Mucosa of rectum (tissue), 2 donors: ENCODE results near the gene KIAA0930.

Source experiments
- H3K27ac ChIP-seq, 2 donors: one replicate each; pipeline ENCODE4 v1.7.0; 2013; ENCODE audit warnings: inconsistent platforms in 2 of 2, low read depth in 2 of 2, low read length in 2 of 2
- H3K27me3 ChIP-seq, 2 donors: one replicate each; pipeline ENCODE4 v1.7.0; 2013; ENCODE audit warnings: low read length in 2 of 2; ENCODE audit not compliant: control insufficient read depth in 2 of 2, insufficient read depth in 2 of 2
- H3K36me3 ChIP-seq, 2 donors: one replicate each; pipeline ENCODE4 v1.7.0; 2013; ENCODE audit warnings: low read length in 2 of 2; ENCODE audit not compliant: control insufficient read depth in 2 of 2, insufficient read depth in 2 of 2
- H3K4me1 ChIP-seq, 2 donors: one replicate each; pipeline ENCODE4 v1.7.0; 2013; ENCODE audit warnings: low read length in 2 of 2, mild to moderate bottlenecking in 1 of 2; ENCODE audit not compliant: control insufficient read depth in 2 of 2, insufficient read depth in 2 of 2
- H3K4me3 ChIP-seq, 2 donors: one replicate each; pipeline ENCODE4 v1.7.0; 2013; ENCODE audit warnings: low read length in 2 of 2
- H3K9ac ChIP-seq, 2 donors: one replicate each; pipeline ENCODE4 v1.7.0; 2013; ENCODE audit warnings: low read length in 2 of 2, low read depth in 1 of 2, mild to moderate bottlenecking in 1 of 2
- H3K9me3 ChIP-seq, 2 donors: one replicate each; pipeline ENCODE4 v1.7.0; 2013; ENCODE audit warnings: low read length in 2 of 2; ENCODE audit not compliant: control insufficient read depth in 2 of 2
- donor health status: healthy.
- donor health status: Normal muscosa, but diverticular disease.

KIAA0930 gene

DNA sequence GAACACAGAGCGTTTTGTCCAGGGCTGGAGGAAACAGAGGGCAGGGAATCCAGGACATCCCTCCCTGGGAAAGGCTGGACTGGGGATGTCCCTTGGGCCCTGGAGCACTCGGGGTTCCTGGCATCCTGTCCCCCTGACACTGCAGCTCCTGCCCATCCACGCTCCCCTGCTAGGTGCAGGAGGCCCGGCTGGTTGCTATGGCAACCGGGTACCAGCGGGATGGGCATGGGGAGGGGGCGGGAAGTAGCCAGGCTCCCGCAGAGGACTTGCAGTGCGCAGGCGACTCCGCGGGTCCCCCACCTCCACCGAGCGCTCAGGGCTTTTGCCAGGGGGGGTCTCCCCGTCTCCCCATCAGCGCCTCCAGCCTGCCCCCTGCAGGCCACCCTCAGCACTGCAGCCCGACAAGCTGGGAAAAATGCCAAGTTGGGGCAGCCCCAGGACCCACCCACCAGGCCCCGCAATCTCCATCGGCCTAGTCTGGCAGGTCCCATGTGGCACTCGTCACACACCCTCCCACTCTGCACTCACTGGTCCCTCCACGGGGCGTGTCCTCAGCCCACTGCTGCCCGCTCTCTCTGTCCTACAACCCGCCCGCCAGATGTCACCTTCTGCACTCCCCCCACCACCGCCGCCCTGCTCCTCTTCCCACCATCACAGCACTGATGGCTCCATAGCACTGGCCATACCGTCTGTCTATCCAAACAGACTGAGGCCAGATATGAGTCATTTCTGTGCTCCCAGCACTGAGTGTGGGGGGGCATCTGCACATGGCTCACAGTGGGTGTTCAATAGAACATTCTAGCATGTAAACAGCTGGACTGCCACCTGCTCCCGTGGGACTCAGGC is 31.5 kb downstream of the KIAA0930 start:
- Histone ChIP-seq H3K9me3 (no peaks in the 10 kb centered on the region), H3K4me1 (peaks cover 0 to 9% of the 10 kb centered on the region in 2 donors), H3K9ac (no peak overlapping the region), H3K27me3 (no peaks in the 10 kb centered on the region), H3K4me3 (no peak overlapping the region), H3K36me3 (peaks cover 3 to 11% of the 10 kb centered on the region in 2 donors), H3K27ac (no peak overlapping the region)

DNA sequence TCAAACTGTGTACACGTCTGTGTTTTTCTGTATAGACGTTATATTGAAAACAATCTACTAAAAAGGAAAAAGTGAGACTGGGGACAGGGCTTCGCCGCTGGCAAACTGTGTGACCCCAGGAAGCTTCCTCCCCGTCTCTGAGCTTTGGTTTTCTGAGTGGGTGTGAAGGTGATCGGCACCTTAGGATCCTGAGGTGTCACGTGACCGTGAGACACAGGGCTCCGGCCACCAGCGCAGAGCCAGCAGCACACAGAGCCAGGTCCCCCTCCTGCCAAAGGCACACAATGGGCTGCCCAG is 32.0 kb downstream of the KIAA0930 start:
- Histone ChIP-seq H3K4me3 (no peak overlapping the region), H3K4me1 (peaks cover 0 to 9% of the 10 kb centered on the region in 2 donors), H3K9ac (no peak overlapping the region), H3K27ac (no peak overlapping the region), H3K36me3 (peaks cover 3 to 15% of the 10 kb centered on the region in 2 donors), H3K27me3 (no peaks in the 10 kb centered on the region), H3K9me3 (no peaks in the 10 kb centered on the region)

DNA sequence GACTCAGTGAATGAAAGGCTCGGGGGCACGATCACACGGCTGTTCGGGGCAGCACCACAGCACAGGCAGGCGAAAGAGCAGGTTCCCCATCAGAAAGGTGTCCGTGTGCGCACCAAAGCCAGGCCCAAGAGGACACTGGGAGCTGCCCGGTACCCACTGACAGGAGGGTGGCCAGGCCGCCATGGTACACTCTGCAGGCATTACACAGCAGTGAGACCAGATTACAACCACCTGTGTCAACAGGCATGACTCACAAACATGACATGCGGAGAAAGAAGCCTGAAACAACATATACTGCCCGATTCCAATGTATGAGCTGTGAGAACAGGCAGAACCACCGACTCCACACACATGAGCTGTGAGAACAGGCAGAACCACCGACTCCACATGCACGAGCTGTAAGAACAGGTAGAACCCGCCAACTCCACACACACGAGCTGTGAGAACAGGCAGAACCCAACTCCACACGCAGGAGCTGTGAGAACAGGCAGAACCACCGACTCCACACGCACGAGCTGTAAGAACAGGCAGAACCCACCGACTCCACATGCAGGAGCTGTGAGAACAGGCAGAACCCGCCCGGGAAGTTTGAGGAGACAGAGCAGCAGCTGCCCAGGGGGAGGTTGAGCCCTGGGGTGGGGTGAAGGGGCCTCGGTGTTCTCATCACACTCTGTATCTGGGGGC is 32.6 kb downstream of the KIAA0930 start:
- H3K9ac ChIP-seq: no peak overlapping the region
- H3K27ac ChIP-seq: no peak overlapping the region
- H3K4me1 ChIP-seq: peaks cover 0 to 7% of the 10 kb centered on the region in 2 donors
- H3K4me3 ChIP-seq: no peak overlapping the region
- H3K9me3 ChIP-seq: no peaks in the 10 kb centered on the region
- H3K27me3 ChIP-seq: no peaks in the 10 kb centered on the region
- peaks cover 3 to 15% of the 10 kb centered on the region in 2 donors for H3K36me3 ChIP-seq

DNA sequence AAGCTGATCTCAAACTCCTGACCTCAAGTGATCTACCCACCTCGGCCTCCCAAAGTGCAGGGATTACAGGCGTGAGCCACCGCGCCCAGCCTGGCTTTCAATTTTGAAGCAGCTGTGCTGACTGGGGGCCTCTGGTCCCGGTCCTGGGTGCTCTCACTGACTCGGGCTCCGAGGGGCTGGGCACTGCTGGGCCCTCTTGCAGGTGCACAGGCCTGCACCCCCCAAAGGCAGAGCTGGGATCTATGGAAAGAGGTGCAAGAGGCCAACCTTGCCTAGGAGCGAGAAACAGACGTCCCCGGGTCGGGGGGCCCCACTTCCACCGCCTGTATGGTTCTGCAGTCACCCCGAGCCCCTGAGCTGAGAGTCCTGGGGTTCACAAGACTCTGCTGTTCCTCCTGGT is 33.2 kb downstream of the KIAA0930 start:
- Histone ChIP-seq H3K27ac (no peak overlapping the region), H3K4me1 (peaks cover 0 to 3% of the 10 kb centered on the region in 2 donors)

DNA sequence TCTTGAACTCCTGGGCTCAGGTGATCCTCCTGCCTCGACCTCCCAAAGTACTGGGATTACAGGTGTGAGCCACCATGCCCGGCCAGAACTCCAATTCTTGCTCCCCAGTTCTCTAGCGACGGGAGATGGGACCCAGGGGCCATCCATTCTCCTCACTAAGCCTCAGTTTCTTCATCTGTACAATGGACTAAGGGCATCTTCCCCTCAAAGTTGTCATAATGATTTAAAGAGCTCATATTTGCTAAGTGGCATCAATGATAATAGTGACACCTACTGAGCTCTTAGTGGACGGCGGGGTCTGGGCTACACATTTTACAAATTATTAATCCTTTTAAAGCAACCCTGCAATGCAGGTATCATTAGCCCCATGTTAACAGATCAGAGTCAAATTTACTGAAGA is 34.5 kb downstream of the KIAA0930 start:
- H3K4me3 ChIP-seq: no peak overlapping the region
- no peak overlapping the region for H3K9ac ChIP-seq
- H3K9me3 ChIP-seq: no peaks in the 10 kb centered on the region
- peaks cover 3 to 20% of the 10 kb centered on the region in 2 donors for H3K36me3 ChIP-seq
- H3K4me1 ChIP-seq: peaks cover 3 to 8% of the 10 kb centered on the region in 2 donors
- H3K27me3 ChIP-seq: no peaks in the 10 kb centered on the region
- no peak overlapping the region for H3K27ac ChIP-seq

More for the DNA sequence above, 33.2 kb downstream of the KIAA0930 start:
- Histone ChIP-seq H3K9ac (no peak overlapping the region), H3K36me3 (peaks cover 3 to 16% of the 10 kb centered on the region in 2 donors), H3K27me3 (no peaks in the 10 kb centered on the region), H3K4me3 (no peak overlapping the region), H3K9me3 (no peaks in the 10 kb centered on the region)

DNA sequence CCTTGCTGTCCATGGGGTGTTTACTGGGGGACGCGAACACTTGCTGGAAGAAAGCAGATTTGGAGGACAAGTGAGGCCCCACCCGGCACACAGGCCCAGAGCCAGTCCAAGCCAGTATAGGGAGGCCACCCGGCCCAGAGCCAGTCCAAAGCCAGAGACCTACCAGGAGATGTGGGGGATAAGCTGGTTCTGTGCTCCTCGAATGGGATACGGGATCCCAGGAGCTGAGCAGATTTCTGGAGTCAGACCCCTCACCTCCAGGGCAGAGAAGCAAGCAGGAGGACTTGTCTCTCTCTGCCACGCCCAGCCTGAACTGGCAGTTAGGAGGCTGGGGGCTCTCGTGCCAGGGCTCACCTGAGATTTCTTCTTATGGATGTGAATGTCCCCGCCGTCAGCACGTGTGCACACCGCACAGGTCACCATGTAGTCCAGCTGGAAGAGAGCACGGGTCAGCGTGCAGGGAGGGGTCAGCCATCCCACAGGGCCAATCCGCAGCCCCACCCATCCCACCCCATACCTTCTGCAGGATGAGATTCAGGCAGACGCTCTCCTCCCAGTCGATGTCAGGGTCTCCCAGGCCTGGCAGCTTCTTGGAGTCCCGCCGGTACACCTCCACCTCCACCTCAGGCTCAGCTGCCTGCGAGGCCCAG is 35.3 kb downstream of the KIAA0930 start:
- Histone ChIP-seq H3K4me3 (no peak overlapping the region), H3K4me1 (peaks cover 3 to 5% of the 10 kb centered on the region in 2 donors), H3K27ac (no peak overlapping the region), H3K27me3 (no peaks in the 10 kb centered on the region), H3K9me3 (no peaks in the 10 kb centered on the region), H3K36me3 (peaks cover 3 to 23% of the 10 kb centered on the region in 2 donors), H3K9ac (no peak overlapping the region)

DNA sequence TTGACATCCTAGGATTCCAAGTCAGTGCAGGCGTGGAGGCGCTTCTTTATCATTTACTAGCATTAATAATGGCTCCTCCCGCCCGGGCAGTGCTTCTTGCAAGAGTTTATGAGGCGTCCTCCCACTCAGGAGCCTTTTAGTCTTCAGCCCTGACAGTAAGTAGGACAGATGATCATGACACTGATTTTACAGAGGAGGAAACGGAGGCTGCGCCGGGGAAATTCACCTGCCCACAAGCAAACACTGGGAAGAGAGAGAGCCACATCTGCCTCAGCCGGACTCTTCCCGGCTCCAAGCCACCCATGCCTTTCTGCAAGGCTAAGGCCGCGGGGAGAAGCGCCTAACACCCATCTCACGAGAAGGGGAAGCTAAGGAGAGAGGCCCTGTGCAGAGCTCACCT is 35.9 kb downstream of the KIAA0930 start:
- Histone ChIP-seq H3K4me1 (peaks cover 3 to 5% of the 10 kb centered on the region in 2 donors), H3K27ac (no peak overlapping the region), H3K4me3 (no peak overlapping the region), H3K36me3 (peaks cover 3 to 25% of the 10 kb centered on the region in 2 donors), H3K27me3 (no peaks in the 10 kb centered on the region), H3K9ac (no peak overlapping the region), H3K9me3 (no peaks in the 10 kb centered on the region)

DNA sequence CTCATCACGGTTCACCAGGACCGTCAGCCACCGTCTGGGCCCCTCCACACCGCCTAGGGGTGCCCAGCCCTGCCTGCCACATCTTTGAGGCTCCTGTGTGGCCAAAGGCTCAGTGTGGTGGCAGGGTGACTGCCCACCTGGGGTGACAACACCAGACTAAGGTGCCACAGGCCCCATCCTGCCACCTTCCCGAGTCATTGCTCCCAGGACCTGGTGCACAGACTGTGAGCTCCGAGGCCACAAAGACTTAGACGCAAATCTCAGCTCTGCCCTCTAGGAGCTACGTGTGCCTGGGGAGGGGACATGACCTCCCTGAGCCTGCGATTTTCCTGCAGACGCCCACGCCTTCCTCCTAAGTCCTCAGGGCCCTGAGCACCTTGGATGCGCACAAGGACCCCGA is 36.5 kb downstream of the KIAA0930 start:
- peaks cover 3 to 5% of the 10 kb centered on the region in 2 donors for H3K4me1 ChIP-seq
- H3K9me3 ChIP-seq: no peaks in the 10 kb centered on the region
- no peak overlapping the region for H3K27ac ChIP-seq
- H3K27me3 ChIP-seq: no peaks in the 10 kb centered on the region
- peaks cover 8 to 31% of the 10 kb centered on the region in 2 donors for H3K36me3 ChIP-seq
- H3K4me3 ChIP-seq: no peak overlapping the region
- no peak overlapping the region for H3K9ac ChIP-seq

DNA sequence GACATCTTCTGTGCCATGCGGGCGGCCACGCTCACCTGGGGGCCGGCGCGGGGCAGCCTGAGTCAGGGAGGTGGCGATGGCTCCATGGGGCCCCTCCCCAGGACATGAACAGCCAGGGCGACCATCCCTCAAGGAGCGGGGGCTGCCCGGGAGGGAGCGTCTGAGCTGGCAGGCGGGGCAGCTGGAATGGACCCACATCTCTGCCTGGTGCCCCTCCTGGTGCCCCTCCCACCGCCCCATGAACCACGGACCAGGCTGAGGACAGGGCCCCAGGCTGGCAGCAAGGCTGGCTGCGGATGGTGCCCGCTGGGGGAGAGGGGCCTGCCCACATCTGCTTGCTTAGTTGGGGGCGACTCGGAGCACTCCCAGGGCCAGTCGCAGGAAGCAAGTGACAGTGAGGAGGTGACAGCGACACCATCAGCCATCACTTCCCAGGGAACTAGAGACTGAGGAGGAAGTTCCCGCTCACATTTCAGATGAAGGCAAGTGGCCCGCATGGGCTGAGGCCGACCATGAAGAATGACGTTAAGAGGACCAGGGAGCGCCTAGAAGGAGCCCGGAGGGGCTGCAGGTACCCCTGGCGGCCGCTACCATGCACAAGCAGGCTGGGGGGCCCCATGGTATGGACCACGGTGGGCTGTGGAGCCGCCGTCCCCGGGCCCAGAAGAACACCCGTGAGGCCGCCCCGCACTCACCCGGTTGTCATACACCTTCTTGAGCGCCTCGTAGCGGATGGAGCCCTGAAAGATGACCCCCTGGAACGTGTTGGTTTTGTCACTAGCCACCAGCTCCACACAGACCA is 37.3 kb downstream of the KIAA0930 start:
- H3K27me3 ChIP-seq: no peaks in the 10 kb centered on the region
- no peak overlapping the region for H3K27ac ChIP-seq
- H3K4me3 ChIP-seq: no peak overlapping the region
- peaks cover 3 to 5% of the 10 kb centered on the region in 2 donors for H3K4me1 ChIP-seq
- no peak overlapping the region for H3K9ac ChIP-seq
- peaks cover 12 to 37% of the 10 kb centered on the region in 2 donors for H3K36me3 ChIP-seq
- no peaks in the 10 kb centered on the region for H3K9me3 ChIP-seq
